ENCODE measurements around the gene RHCE.
"Not testable (repeated sequence)": the region's sequence is repeated elsewhere in the genome, so short reads cannot be mapped to it uniquely, and the experiment has no call there.

The RHCE gene

GRCh38 chr1:25342846-25343245, 77.8 kb downstream of the RHCE start:
- no peak overlapping the region for H3K4me3 ChIP-seq (ENCODE audit: low read depth, low read length)

GRCh38 chr1:25341746-25342145, 78.9 kb downstream of the RHCE start:
- no peak overlapping the region for H3K4me3 ChIP-seq (ENCODE audit: low read depth, low read length)
- TF ChIP-seq CTCF (IDR thresholded peaks at IDR 0.05; ENCODE audit: low read depth, low read length), result no peak

More at GRCh38 chr1:25342846-25343245, 77.8 kb downstream of the RHCE start:
- no peak for TF ChIP-seq CTCF (IDR thresholded peaks at IDR 0.05; ENCODE audit: low read depth, low read length)

- TF ChIP-seq CTCF (IDR thresholded peaks at IDR 0.05; ENCODE audit: low read depth, low read length), result no peak
Measured at GRCh38 chr1:25338986-25339385, 81.6 kb downstream of the RHCE start.

GRCh38 chr1:25338188-25338981, 82.2 kb downstream of the RHCE start, which contains the start of gene TMEM50A:
Gene TMEM50A (plus strand): TSS chr1:25338334. CDS start chr1:25340487, 2,153 bp downstream.
- H3K4me3 ChIP-seq (ENCODE audit: low read depth, low read length), result peak within 1 kb of the TSS; percentile 97
- TF ChIP-seq CTCF (IDR thresholded peaks at IDR 0.05; ENCODE audit: low read depth, low read length), result no peak

More at GRCh38 chr1:25338986-25339385, 81.6 kb downstream of the RHCE start:
- peak overlapping the region; percentile 97 for H3K4me3 ChIP-seq (ENCODE audit: low read depth, low read length)

GRCh38 chr1:25337483-25338187, 83.0 kb downstream of the RHCE start:
- peak overlapping the region; percentile 97 for H3K4me3 ChIP-seq (ENCODE audit: low read depth, low read length)

GRCh38 chr1:25336922-25337354, 83.7 kb downstream of the RHCE start:
- peak overlapping the region; percentile 73 for H3K4me3 ChIP-seq (ENCODE audit: low read depth, low read length)

- not testable (repeated sequence) for H3K4me3 ChIP-seq (ENCODE audit: low read depth, low read length)
Measured at GRCh38 chr1:25329950-25330349, 90.7 kb downstream of the RHCE start.

- not testable (repeated sequence) for H3K4me3 ChIP-seq (ENCODE audit: low read depth, low read length)
Measured at GRCh38 chr1:25329336-25329735, 91.3 kb downstream of the RHCE start.

- H3K4me3 ChIP-seq (ENCODE audit: low read depth, low read length), result not testable (repeated sequence)
Measured at GRCh38 chr1:25328791-25329185, 91.8 kb downstream of the RHCE start.

GRCh38 chr1:25327864-25328790, 92.5 kb downstream of the RHCE start:
- H3K4me3 ChIP-seq (ENCODE audit: low read depth, low read length), result not testable (repeated sequence)

GRCh38 chr1:25324407-25324806, 96.2 kb downstream of the RHCE start:
- H3K4me3 ChIP-seq (ENCODE audit: low read depth, low read length), result not testable (repeated sequence)

- not testable (repeated sequence) for H3K4me3 ChIP-seq (ENCODE audit: low read depth, low read length)
Measured at GRCh38 chr1:25322127-25322526, 98.5 kb downstream of the RHCE start.

GRCh38 chr1:25320314-25320938, 100.2 kb downstream of the RHCE start:
- H3K4me3 ChIP-seq (ENCODE audit: low read depth, low read length), result not testable (repeated sequence)

Measured in WI38 (cell line).